ENCODE measurements around the gene SREBF1.
A peak's percentile ranks its signal among the peaks of the same experiment; 100 is the strongest.

Gene SREBF1

GRCh38 chr17:17792037-17792550 lies 44.7 kb downstream of the SREBF1 start:
- DNase-seq = no peak

GRCh38 chr17:17790637-17791464 lies 45.9 kb downstream of the SREBF1 start:
- DNase-seq = no peak

GRCh38 chr17:17789828-17790636 lies 46.8 kb downstream of the SREBF1 start:
- no peak for DNase-seq

- no peak for DNase-seq
Observed at GRCh38 chr17:17789410-17789809, 47.4 kb downstream of the SREBF1 start.

- DNase-seq = no peak
Observed at GRCh38 chr17:17788967-17789366, 47.8 kb downstream of the SREBF1 start.

GRCh38 chr17:17787568-17787967 lies 49.2 kb downstream of the SREBF1 start:
- no peak for DNase-seq

- no peak for DNase-seq
Observed at GRCh38 chr17:17786998-17787397, 49.8 kb downstream of the SREBF1 start.

GRCh38 chr17:17785407-17785806 lies 51.4 kb downstream of the SREBF1 start:
- DNase-seq = no peak

- DNase-seq = no peak
Observed at GRCh38 chr17:17784657-17785267, 52.0 kb downstream of the SREBF1 start.

- DNase-seq = peak; percentile 95
Observed at GRCh38 chr17:17783825-17784656, 52.7 kb downstream of the SREBF1 start.

- DNase-seq = peak; percentile 86
Observed at GRCh38 chr17:17783116-17783824, 53.5 kb downstream of the SREBF1 start.

- DNase-seq = peak; percentile 69
Observed at GRCh38 chr17:17782523-17783115, 54.2 kb downstream of the SREBF1 start.

- peak; percentile 79 for DNase-seq
Observed at GRCh38 chr17:17781591-17782496, 54.9 kb downstream of the SREBF1 start.

- DNase-seq = no peak
Observed at GRCh38 chr17:17780922-17781590, 55.7 kb downstream of the SREBF1 start.

GRCh38 chr17:17779015-17779611 lies 57.7 kb downstream of the SREBF1 start:
- DNase-seq = no peak

- no peak for DNase-seq
Observed at GRCh38 chr17:17778308-17779014, 58.3 kb downstream of the SREBF1 start.

- no peak for DNase-seq
Observed at GRCh38 chr17:17776889-17777288, 59.9 kb downstream of the SREBF1 start.
